ENCODE results near the gene CAPS. TPM values are rescaled to one million over a fixed set of nuclear protein-coding genes. Genes with fewer than 3 reads are reported as not detected.

The CAPS gene
- total RNA-seq, 1 experiment from 2014 or later = 1.6 TPM

DNA sequence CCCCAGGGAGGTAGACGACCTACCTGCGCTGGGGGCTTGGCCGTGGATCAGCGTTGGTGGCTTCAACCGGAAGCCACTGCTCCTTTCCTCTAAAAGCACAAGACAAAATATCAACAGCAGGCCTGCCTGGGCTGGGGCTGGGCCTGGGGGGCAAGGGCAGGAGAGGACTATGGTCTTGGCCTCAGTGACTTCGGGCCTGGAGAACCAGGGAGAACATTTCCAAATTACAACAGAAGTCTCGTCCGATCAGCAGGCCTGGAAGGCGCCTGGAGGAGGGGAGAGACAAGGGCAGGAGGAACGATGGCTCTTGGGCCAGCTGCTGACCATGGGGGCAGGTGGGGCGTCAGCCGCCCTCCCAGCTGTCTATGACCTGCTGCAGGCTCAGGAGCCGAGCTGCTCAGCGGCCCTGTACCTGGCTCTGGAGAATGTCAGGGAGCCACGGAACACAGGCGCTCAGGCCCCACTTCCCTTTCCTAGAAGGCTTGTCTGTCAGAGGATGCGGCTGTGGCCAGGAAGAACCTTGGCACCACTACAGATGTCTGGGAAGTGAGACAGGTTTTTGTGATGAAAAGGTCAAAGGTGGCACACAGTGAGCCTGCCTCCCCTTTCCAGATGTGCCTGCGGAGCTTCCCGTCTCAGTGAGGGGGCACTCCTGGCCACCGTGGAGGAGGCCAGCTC is 19.5 kb downstream of the CAPS start:
- DNase-seq (ENCODE audit: low read depth) = no peak

DNA sequence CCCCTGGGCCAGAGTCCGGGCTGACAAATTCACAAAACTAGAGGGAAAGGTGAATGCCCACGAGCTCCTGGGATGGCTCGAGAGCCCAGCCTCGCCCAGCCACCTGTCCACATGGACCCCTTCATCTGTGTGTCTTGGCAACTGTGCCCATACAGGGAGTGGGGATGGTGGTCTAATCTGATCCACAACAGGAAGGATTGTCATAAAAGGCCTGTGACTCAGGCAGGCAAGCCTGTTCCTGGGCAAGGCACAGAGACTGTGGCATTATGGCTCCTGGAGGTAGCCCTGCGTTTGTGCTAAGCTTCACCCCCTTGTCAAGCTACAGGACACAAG is 20.0 kb downstream of the CAPS start:
- DNase-seq (ENCODE audit: low read depth) = no peak

DNA sequence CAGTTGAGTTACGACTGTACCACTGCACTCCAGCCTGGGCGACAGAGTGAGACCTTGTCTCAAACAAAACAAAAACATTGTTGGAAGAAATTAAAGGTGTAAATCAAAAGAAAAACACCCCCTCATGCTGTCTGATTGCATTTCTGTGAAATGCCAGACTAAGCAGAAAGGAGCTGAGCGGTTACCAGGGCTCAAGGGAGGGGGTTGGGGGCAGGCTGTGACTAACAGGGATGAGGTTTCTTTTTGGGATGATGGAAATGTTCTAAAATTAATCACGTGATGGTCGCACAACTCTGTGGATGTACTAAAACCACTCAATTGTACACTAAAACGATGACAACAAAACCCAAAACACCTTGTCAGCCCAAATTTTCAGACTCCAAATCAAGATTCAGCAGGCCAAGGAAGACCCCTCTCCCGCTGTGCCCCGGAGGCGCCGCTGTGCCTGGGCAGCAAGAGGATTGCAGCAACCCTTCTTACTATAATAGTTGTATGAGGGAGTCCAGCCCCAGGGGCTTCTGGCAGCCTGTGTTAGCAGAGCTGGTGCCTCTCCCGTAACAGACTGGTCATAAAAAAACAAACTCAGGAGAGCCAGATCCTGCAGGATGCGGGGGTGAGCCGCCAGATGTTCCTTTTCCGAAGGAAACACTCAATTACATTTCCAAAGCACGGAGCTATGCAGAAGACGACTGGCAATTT is 20.9 kb downstream of the CAPS start:
- DNase-seq (ENCODE audit: low read depth) = peak; percentile 64

DNA sequence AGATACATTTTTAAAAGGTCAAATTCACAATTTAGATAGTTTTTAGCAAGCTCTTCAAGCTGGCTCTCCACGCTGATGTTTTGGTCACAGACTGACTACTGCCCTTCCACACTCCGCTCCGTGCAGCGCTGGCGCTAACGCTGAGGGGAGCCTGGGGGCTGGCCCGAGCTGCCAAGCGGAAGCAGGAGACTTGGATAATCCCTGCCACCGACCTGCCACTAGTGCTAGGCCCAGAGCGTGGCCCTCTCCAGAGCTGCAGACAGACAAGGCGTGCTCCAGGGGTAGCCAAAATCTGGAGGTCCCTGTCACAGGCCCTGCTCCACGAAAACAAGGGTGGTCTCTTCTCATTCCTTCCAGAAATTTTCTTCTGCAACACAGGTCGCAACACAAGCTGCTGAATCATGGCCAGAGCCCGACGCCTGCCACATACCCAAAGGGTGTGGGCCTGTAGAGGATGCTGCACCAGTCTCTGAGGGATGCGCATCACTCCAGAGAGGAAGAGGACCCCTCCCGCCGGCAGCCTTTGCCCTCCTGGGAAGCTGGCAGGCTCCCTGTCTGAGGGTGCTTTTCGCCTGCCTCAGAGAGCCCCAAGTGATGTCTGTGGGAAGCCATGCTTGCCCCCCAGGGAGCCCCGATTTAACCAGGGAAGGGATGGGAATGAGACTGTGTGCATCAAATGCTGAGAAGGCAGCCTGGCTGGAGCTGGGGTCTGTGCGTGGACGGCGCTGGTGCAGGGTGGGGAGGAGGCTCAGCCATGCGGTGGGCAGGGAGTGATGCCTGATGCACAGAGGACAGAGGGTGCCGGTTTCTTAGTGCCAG is 21.6 kb downstream of the CAPS start:
- DNase-seq (ENCODE audit: low read depth) = no peak

DNA sequence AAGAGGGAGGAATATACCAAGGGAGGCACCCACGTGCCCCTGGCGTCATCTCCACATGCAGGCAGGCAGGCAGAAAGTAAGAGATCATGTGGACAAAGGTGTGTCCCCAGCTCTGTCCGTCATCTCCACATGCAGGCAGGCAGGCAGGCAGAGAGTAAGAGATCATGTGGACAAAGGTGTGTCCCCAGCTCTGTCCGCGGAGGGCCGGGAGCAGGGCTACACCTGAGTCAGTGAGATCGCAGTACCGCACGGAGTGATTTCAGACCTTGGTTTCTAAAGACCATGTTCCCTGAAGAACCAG is 22.2 kb downstream of the CAPS start:
- DNase-seq (ENCODE audit: low read depth) = no peak

DNA sequence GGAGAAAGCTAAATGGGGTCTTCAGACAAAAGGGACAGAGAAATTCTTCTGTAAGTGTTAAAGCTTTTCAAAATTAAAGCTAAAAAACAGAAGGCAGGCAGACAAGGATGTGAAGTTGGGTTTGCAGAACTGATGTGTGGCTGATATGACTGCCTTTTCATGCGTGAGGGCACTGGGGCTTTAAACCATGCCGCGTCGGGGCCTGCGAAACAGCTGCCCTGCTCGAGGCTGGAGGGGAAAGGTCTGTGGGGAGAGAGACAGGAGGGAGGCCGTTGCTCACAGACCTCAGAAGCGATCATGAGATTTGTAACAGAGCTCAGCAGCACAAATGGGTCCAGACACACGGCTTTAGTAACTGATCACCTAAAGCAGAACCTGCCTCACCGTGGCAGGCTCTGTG is 23.5 kb downstream of the CAPS start:
- no peak for DNase-seq (ENCODE audit: low read depth)

DNA sequence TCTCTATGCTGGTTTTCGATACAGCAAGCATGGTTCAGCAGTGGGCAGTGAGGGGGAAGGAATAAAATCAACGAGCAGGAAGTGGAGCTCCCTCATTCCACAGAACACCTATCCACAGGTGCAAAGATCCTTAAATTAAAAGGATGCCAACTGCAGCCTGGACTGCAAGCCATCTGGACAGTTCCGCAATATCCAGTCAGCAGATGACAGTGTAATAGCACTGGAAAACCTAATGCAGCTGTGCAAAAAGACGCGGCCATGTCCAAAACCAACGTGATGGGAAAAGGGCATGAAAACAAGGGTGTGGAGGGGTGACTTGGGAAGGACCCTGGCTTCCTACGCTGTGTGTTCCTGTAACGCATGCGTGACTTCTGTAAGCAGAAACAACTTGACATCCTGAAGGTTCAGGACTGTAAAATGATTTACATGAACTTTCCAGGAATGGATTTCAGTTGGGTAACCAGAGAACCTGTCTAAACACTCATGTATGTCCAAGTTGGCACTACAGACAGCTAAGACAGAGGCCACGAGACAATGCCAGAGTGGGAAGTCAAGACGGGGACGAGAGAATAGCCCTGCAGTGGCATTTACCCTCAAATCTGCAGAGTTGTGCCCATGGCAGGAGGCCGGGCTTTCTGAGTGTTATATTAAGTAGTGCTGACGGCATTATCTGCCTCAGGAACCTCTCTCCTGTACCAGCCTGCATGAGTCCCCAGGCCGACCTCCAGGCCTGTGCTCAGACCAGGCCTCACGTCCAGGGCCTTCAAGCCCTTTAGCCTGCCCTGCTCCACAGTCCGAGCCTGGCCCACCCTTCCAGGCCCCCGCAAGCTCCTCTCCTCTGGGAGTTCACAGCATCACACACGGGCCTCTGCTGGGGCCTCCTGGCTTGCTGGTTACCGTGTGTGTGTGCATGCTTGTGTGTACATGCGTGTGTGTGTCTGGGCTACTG is 26.5 kb downstream of the CAPS start:
- no peak for DNase-seq (ENCODE audit: low read depth)

DNA sequence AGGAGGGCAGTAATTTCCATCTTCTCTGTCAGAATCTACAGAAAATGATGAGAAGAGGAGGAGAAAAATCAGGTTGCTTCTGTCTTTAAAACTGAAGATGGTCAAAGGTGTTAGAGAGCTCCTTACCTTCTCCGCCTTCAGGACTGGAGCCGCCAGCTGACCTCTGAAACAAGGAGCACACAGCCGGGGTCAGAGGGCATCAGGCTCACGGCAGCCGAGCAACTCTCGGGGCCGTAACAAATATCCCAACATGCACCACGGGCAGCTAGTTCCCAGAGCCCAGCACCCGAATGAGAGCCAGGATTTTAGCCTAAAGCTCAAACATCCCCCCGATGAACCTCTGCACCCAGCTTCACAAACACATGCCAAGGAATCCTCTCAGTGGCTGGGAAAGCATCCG is 27.6 kb downstream of the CAPS start:
- no peak for DNase-seq (ENCODE audit: low read depth)

DNA sequence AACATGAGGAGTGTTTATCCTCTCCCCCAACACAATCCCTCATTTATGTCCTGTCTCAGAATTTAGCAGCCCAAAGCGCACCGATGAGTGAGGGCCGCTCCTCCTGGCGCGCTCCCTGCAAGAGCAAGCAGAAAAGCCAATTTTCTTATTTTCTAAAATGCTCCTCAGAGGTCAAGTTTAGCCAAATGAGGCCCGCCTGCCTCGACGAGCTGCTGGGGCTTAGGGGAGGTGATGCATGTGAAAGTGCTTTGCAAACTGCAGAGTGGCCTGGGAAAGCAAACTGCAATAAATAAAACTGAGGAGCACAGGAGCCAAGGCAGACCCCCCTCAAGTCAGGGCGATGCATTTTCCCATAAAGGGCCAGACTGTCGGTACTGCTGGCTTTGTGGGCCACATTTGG is 29.0 kb downstream of the CAPS start:
- no peak for DNase-seq (ENCODE audit: low read depth)

DNA sequence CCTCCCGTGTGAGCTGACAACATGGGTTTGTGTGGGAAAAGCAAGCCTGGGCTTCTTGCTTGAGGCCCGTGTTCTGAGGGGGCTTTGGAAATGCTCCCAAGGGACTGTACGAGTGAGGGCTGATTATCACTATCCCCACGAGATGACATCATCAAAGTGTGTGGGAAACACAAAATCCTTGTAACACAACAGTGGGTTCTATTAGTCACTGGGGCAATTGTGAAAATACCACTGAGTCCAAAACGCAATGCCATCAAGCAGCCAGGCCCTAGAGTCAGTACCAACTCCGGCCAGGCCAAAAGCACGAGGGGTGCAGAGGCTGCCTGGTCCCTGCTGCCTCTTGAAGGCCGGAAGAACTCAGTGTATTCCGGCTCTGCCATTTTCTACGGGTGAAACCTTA is 29.6 kb downstream of the CAPS start:
- DNase-seq (ENCODE audit: low read depth) = no peak

DNA sequence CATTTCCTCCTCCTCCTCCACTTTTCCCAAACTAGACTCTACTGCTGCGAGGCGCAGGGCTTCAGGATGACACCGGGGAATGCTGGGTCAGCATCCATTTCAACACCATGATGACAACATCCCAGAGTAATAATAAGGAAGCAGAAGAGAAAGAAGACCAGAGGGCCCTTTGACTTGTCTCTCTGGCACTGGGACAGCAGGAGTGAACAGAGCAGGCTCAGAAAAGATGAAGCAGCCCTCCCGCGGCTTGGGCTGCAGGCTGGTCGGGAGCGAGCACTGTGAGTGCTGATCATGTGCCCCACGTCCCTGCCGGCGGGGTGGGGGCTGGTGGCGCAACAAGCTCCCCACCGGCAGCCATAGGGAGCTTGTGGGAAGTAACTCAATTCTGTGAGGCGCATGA is 33.4 kb downstream of the CAPS start:
- no peak for DNase-seq (ENCODE audit: low read depth)

DNA sequence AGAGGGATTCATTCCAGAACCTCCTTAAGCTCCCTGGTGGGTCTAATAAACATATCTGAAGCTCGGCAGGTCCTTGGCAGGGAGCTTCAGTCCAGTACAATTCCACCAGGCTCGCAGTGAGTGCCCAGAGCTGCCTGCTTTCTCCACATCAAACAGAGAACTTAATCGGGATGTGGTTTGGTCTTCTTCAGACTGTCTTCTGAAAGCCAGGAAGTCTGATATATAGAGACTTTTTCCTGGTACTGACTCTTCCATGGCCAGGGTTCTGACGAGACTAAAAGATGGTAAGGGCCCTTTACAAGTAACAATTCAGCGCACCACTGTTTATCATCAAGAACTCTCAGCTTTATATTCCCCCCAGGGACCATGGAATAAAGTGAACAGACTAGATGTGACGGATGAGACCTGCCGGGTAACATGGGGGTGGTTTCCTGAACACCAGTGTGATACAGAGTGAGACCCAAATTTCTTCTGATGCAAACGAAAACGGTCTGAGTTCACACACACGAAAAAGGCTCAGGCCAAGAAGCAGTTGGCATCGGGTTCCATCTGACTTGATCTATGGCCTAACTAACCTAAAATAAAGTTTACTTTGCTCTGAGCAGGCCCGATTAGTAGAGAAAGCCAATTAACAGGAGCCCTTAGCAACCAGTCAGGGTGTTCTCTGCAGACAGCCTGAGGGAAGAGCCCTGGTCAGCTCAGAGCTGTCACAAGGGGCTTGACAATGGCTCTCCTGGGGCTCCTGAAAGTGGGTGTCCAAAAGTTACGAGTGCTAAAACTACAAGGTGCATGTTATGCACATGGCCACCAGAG is 34.9 kb downstream of the CAPS start:
- no peak for DNase-seq (ENCODE audit: low read depth)

DNA sequence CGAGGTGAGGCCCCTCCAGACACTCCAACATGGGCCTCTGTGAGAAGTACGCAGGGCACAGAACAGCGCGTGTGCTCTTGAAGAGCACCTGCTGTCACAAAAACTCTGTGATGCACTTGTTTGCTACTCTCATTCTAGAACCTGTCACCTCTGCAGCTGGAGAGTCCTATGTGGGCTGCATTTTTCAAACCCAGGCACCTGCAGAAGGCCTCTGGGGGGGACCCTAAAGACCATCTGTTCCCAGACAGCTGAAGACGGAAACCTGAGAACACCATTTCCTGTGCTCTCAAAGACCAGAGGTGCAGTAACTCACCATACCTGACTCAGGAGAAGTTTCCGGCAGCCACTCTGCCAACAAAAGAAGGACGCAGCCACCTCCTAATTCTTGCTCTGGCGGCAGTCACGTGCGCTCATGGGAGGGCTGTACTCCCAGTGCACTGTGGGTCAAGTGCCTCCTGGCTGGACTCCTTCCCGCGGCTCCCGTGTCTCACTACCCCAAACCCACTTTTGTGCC is 35.8 kb downstream of the CAPS start:
- DNase-seq (ENCODE audit: low read depth) = no peak

DNA sequence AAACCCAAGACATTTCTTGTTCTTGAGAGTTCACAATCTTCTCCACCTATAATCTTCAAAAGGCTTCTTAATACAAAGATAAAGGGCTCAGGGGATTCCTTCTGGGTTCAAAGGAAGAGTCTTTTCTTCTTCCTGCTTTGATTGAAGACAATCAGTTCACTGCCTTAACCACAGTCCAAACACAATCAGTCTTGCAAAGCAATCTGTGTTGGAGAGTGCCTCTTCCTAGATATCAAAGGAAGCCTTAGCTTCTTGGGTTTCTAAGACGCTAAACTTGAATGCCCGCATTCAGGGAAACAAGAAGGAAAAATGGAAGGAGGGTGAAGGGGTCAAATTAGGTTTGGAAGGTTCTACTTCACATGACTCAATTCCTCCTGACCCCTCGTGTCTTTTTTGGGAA is 36.7 kb downstream of the CAPS start:
- DNase-seq (ENCODE audit: low read depth) = no peak

DNA sequence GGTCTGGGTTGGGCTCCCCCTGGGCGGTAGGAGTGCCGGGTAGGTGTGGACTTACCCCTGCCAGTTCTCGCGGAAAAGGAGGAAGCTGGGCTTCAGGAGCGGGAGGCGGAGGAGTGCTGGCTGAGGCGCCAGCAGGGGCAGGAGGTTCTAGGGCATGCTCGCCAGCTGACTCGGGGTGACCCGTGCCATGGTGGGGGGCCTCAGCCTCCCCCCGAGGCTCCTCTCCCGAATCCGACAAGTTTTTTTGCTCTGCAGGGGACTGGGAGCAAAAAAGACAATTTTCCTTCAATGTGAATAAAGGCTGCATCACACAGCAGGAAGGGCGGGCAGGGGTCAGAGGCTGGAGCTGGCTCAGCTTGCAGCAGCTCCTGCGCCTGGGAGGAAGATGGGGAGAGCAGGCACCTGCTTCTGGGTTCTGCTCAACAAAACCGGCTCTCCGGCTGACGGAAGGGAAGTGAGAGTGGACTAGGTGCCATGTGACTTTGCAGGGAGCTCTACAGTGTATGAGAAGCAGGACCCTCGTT is 37.3 kb downstream of the CAPS start:
- DNase-seq (ENCODE audit: low read depth) = no peak

DNA sequence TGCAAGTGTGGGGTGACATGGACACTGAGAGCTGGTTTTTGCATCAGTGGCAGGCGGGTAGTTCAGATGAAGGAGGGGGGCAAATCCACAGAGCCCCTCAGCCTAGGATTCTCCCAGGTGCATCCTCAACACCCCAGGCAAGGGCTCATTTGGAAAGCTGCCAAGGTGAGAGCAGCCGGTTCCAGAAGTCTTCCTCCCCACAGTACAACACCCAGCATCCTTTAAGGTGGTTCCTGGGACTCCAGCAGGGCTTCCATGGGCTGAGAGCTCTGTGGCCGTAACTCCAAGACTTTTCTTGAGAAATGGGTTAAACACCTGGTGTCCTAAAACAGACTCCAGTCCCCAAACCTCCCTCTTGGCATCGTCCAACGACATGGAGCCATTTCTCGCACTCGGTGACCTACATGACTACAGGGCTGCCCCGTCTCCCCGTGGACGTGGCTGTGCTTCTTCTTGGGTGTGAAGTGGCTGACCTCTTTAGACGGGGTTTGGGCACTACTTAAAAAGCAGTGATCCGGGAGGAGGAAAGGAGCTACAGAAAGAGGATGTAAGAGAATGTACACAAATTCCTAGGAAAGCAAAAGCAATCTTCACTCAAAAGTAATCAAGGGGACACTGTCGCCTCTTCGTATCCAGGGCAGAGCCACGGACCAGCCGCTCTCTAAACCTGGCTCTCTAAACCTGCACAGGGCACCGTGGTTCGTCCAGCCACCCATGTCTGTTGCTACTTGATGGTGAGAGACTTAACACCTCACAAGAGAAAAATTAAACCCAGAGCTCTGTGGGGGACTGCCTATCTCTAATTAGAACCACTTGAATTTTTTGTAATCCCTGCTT is 38.4 kb downstream of the CAPS start:
- no peak for DNase-seq (ENCODE audit: low read depth)

DNA sequence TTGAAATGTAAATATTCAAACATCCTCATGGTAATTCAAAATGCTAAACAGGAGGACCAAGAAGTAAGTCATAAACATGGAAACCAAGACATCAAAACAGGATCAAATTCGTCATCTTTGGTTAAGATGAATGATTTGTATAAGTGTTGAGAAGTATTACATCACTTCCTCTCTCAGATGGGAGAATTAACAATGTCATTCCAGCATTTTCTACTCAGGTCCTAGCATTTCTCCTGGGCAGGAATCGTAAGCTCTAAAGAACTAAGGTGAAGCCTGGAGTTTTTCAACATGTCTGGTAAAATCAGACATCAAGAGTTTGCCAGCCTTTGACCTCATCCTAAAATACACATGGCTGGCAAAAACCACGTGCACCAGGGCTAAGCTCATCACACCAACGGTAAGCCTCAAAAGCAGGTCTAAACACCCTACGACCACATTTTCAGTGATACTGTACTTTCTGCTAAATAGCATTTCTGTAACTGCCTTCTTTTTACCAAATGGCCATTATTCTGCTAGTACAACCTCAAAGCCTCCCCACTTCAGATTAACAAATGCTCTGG is 39.1 kb downstream of the CAPS start:
- DNase-seq (ENCODE audit: low read depth) = peak; percentile 27

DNA sequence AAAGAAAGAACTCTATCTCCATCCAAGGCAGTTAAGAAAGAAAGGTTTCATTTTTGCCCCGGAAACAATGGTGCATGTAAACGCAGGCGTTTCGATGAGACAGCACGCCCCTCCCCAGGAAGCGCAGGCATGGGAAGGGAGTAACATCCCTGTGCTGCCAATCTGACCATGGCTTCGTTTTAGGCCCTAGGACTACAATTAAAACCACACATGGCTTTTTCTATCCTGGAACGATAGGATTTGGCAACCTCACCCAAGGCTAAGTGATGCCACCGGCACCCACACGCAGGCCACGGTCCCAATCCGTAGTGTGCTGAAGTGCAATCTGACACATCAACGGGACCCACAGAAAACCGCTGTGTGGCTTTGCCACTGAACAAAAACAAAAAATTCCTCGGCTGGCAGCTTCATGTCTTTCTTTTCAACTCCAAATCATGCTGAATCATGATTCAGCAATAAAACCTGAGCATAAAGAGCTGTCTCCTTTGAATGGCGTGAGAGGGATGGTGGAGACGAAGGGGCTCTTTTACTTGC is 39.7 kb downstream of the CAPS start:
- DNase-seq (ENCODE audit: low read depth) = peak; percentile 77

DNA sequence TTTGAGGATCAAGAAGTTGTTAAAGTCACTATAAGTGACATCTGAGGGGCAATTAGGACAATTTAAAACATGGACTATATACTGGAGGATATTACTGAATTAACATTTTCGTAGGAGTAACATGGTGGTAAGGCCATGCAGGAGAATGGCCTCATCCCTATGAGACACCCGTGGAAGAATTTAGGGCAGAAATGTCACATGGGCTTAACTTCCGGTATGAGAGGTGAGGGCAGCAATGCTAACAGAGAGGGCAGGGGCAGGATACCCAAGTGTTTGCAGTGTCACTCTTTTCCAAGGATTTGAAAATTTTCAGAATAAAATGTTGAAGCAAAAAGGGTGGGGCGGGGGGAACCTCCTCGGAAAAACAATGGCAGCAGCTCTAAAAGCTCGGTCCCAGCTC is 40.2 kb downstream of the CAPS start:
- no peak for DNase-seq (ENCODE audit: low read depth)

Measured in RPMI7951 (cell line).